Neural crest cell (in vitro differentiated cells): Measurements from ENCODE around the gene RDH14. TPM values are rescaled to one million over a fixed set of nuclear protein-coding genes. Genes with fewer than 3 reads are reported as not detected.

Source experiments
- DNase-seq: peaks from one replicate; pipeline ENCODE4 v3.0.0; 2021; ENCODE audit warnings: low read depth, mixed read lengths, low spot score
- H3K27ac Mint-ChIP-seq: one replicate; pipeline ENCODE4 v1.8.0; 2021; ENCODE audit warnings: mild to moderate bottlenecking, mixed read lengths; ENCODE audit not compliant: unreplicated experiment
- H3K27me3 Mint-ChIP-seq: 2 replicates; pipeline ENCODE4 v1.8.0; 2021; ENCODE audit warnings: low read depth, mild to moderate bottlenecking, mixed read lengths
- H3K36me3 Mint-ChIP-seq: 2 replicates; pipeline ENCODE4 v1.8.0; 2021; ENCODE audit warnings: low read depth, mild to moderate bottlenecking, mixed read lengths
- H3K4me1 Mint-ChIP-seq: 2 replicates; pipeline ENCODE4 v1.8.0; 2021; ENCODE audit warnings: mixed read lengths
- H3K4me3 Mint-ChIP-seq: one replicate; pipeline ENCODE4 v1.8.0; 2021; ENCODE audit warnings: mild to moderate bottlenecking, mixed read lengths
- H3K9me3 Mint-ChIP-seq: 2 replicates; pipeline ENCODE4 v1.8.0; 2021; ENCODE audit warnings: mixed read lengths
- total RNA-seq: library from RNA; stranded (reverse); gene quantifications from 2 replicates; pipeline ENCODE4 v1.2.1, GENCODE V29; 2021
- TF ChIP-seq, protein P1 (sequence below): fragments of 200-600 bp; sonication (generic); conservative IDR thresholded peaks from 2 replicates; pipeline ENCODE4 v1.5.0; 2021; ENCODE audit warnings: antibody characterized with exemption, mild to moderate bottlenecking

Gene RDH14
- total RNA-seq, 1 donor from 2014 or later: 18.7 TPM

DNA sequence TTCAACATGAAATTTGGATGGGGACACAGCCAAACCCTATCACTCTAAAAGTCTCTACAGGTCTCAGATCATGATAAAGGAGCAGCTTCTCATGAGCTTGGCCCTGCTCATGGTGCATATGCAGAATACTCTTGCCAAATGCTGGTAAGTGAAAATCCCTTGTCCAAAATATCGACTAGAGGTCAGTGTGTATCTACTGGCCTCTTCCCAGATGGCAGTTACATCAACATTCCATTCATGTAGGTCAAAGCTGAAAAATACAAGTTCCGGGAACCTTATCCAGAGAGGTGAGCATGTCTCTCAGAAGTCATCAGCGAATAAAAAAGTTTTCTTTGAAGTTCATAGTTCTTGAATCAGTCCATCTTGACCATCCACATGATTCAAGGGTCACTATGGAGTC is 36.5 kb upstream of the RDH14 start:
- H3K27ac Mint-ChIP-seq: peak overlapping the region; percentile 59
- TF ChIP-seq, protein P1, sequence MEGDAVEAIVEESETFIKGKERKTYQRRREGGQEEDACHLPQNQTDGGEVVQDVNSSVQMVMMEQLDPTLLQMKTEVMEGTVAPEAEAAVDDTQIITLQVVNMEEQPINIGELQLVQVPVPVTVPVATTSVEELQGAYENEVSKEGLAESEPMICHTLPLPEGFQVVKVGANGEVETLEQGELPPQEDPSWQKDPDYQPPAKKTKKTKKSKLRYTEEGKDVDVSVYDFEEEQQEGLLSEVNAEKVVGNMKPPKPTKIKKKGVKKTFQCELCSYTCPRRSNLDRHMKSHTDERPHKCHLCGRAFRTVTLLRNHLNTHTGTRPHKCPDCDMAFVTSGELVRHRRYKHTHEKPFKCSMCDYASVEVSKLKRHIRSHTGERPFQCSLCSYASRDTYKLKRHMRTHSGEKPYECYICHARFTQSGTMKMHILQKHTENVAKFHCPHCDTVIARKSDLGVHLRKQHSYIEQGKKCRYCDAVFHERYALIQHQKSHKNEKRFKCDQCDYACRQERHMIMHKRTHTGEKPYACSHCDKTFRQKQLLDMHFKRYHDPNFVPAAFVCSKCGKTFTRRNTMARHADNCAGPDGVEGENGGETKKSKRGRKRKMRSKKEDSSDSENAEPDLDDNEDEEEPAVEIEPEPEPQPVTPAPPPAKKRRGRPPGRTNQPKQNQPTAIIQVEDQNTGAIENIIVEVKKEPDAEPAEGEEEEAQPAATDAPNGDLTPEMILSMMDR: no peak
- H3K4me1 Mint-ChIP-seq: no peaks in the 10 kb centered on the region
- DNase-seq: no peak
- no peaks in the 10 kb centered on the region for H3K9me3 Mint-ChIP-seq
- no peaks in the 10 kb centered on the region for H3K27me3 Mint-ChIP-seq
- H3K4me3 Mint-ChIP-seq: no peak overlapping the region
- no peaks in the 10 kb centered on the region for H3K36me3 Mint-ChIP-seq

DNA sequence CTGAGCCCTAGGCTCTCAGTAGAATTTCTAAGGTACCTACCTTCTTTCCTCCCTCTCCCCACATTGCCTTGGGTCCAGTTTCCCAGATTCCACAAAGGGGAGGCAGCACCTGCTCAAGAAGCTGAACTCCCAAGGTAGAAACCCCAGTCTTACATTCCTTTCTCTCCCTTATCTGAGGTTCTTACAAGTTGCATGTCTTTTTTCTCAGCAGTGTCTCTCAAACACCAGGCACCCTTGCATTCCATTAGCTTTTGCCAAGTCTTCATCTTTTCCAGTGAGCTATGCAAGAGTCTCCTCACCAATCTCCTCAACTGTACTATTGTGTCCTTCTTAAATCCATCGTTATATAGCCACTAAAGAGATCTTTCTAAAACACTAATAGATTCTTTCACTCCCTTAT is 33.0 kb upstream of the RDH14 start:
- Mint-ChIP-seq H3K9me3 (no peaks in the 10 kb centered on the region), H3K4me1 (no peaks in the 10 kb centered on the region), H3K4me3 (no peak overlapping the region), H3K36me3 (no peaks in the 10 kb centered on the region), H3K27ac (no peak overlapping the region), H3K27me3 (no peaks in the 10 kb centered on the region)
- TF ChIP-seq, protein P1: no peak
- DNase-seq: no peak

DNA sequence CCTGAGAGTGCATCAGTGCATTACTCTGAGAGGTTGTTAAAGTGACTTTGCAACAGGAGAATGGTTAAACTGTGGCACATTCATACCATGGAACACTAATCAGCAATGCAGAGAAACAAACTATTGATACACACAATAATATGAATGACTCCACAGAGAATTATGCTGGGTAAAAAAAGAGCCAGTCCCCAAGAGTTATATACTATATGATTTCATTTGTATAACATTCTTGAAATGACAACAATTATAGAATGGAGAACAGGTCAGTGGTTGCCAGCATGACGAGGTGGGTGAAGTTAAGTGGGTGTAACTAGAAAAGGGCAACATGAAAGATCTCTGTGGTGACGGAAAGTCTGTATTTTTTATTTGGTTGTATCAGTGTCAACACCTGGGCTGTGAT is 31.9 kb upstream of the RDH14 start:
- no peak overlapping the region for H3K4me3 Mint-ChIP-seq
- no peak overlapping the region for H3K27ac Mint-ChIP-seq
- H3K9me3 Mint-ChIP-seq: no peaks in the 10 kb centered on the region
- TF ChIP-seq, protein P1: no peak
- H3K27me3 Mint-ChIP-seq: no peaks in the 10 kb centered on the region
- H3K36me3 Mint-ChIP-seq: no peaks in the 10 kb centered on the region
- DNase-seq: no peak
- H3K4me1 Mint-ChIP-seq: no peaks in the 10 kb centered on the region

- Mint-ChIP-seq H3K27me3 (no peaks in the 10 kb centered on the region), H3K36me3 (peaks cover 3% of the 10 kb centered on the region), H3K27ac (no peak within 1 kb of the TSS), H3K4me3 (no peak within 1 kb of the TSS), H3K9me3 (no peaks in the 10 kb centered on the region), H3K4me1 (no peaks in the 10 kb centered on the region)
- TF ChIP-seq, protein P1: no peak
- DNase-seq: no peak
Observed at GRCh38 chr2:18589354-18589753, 28.9 kb upstream of the RDH14 start, which contains the start of gene NT5C1B. TSS of gene NT5C1B (minus strand) at chr2:18589569. CDS start at chr2:18589468, 101 bp downstream.

DNA sequence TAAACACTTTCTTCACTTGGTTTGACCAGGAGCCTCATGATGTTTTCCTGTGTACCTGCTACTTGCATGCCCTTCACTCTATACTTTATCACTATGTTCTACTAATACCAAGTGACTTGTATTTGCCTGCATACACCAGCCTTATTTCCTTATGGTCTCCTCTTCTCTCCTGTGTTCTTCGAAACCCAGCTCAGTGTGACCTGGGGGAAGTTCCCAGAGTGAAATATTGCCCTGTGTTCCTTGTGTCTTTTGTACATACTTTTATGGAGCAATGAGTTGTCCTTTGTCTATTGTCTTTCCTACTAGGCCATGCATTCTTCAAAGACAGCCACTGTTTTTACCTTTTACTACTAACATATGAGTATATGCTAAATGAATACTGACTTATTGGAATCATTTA is 28.3 kb upstream of the RDH14 start:
- Mint-ChIP-seq H3K9me3 (no peaks in the 10 kb centered on the region), H3K27ac (no peak overlapping the region), H3K4me1 (no peaks in the 10 kb centered on the region), H3K27me3 (no peaks in the 10 kb centered on the region), H3K4me3 (no peak overlapping the region), H3K36me3 (peaks cover 3% of the 10 kb centered on the region)
- DNase-seq: no peak
- TF ChIP-seq, protein P1: no peak

DNA sequence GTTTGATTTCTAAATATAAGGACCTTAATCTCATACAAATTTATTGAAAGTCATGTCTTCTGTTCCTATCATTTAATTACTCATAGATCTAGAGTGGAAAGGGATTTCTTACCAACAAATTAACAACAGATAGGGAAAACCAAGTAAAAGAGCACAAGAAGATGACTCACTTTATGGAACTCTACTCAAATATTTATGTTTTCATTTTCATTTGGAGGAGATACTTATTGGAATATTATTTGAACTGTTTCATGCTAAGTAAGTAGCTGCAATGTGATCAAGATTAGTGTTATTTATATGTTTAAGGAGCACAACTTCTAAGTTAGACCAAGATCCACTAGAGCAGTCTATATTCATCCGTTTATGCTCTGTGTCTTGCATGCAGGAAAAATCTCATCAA is 27.6 kb upstream of the RDH14 start:
- TF ChIP-seq, protein P1: no peak
- Mint-ChIP-seq H3K4me1 (no peaks in the 10 kb centered on the region), H3K27ac (no peak overlapping the region), H3K27me3 (no peaks in the 10 kb centered on the region), H3K36me3 (peaks cover 3% of the 10 kb centered on the region), H3K9me3 (no peaks in the 10 kb centered on the region), H3K4me3 (no peak overlapping the region)
- no peak for DNase-seq
